HepG2 (cell line): ENCODE data around the gene DIPK1B. TPM values are rescaled to one million over a fixed set of nuclear protein-coding genes. Genes with fewer than 3 reads are reported as not detected.

Experiments
- NR1H2 ChIP-seq: sonication (generic); formaldehyde crosslinking; IDR thresholded peaks from 2 replicates; pipeline ENCODE4 v1.8.1; 2022; ENCODE audit warnings: low read depth, missing genetic modification reagents, borderline replicate concordance
- NR2F6 ChIP-seq, 2 experiments: IDR thresholded peaks; 2 replicates each; pipeline ENCODE4 v1.6.1; 2016; ENCODE audit warnings: antibody characterized with exemption in 1 of 2, mild to moderate bottlenecking in 1 of 2
- ZMAT3 ChIP-seq: sonication (generic); formaldehyde crosslinking; conservative IDR thresholded peaks from 2 replicates; pipeline ENCODE4 v1.7.0; 2021; ENCODE audit warnings: missing genetic modification reagents
- ZNF672 ChIP-seq: sonication (generic); formaldehyde crosslinking; IDR thresholded peaks from 2 replicates; pipeline ENCODE4 v1.8.1; 2022; ENCODE audit warnings: missing genetic modification reagents
- ZNF788 ChIP-seq: sonication (generic); formaldehyde crosslinking; IDR thresholded peaks from 2 replicates; pipeline ENCODE4 v1.5.0; 2020; ENCODE audit warnings: mild to moderate bottlenecking, missing genetic modification reagents, borderline replicate concordance
- ZSCAN29 ChIP-seq: sonication (generic); formaldehyde crosslinking; conservative IDR thresholded peaks from 2 replicates; pipeline ENCODE4 v1.4.0; 2020; ENCODE audit warnings: mild to moderate bottlenecking, missing genetic modification reagents
- polyA plus RNA-seq, 8 experiments: library from polyadenylated mRNA; depleted of rRNA in 3 of 8; stranded (reverse) in 7 of 8; unstranded in 1 of 8; fragments of >200 nt; fragmentation: Illumina TruSeq in 4 of 8; extraction: Trizol in 4 of 8; gene quantifications; 2 replicates each; pipeline versions ENCODE4 v1.2.1 to v1.2.3, GENCODE V29; 2011 to 2016; ENCODE audit warnings: low read depth in 4 of 8, missing spikeins in 1 of 8, mixed read lengths in 1 of 8; ENCODE audit not compliant: insufficient read depth in 1 of 8
- total RNA-seq, 5 experiments: library from RNA; depleted of rRNA; stranded (reverse); fragments of >200 nt; fragmentation: Illumina TruSeq; extraction: Trizol; gene quantifications; 2 replicates each; pipeline ENCODE4 v1.2.3, GENCODE V29; 2016; ENCODE audit warnings: low read depth in 1 of 5
- TF ChIP-seq, protein P1 (sequence below): sonication (generic); formaldehyde crosslinking; IDR thresholded peaks from 2 replicates; pipeline ENCODE4 v1.8.1; 2023; ENCODE audit warnings: mild to moderate bottlenecking, missing genetic modification reagents
- TF ChIP-seq, protein P2 (sequence below): sonication (generic); formaldehyde crosslinking; IDR thresholded peaks from 2 replicates; pipeline ENCODE4 v1.4.0; 2020; ENCODE audit warnings: missing genetic modification reagents, borderline replicate concordance
- TF ChIP-seq, protein P3 (sequence below): sonication (generic); formaldehyde crosslinking; IDR thresholded peaks from 2 replicates; pipeline ENCODE4 v1.4.0; 2020; ENCODE audit warnings: missing genetic modification reagents
- TF ChIP-seq, protein P4 (sequence below): IDR thresholded peaks from 2 replicates; pipeline ENCODE4 v1.6.1; 2018; ENCODE audit warnings: missing genetic modification reagents, mild to moderate bottlenecking, missing compliant biosample characterization
- TF ChIP-seq, protein P5 (sequence below): sonication (generic); formaldehyde crosslinking; IDR thresholded peaks from 2 replicates; pipeline ENCODE4 v1.4.0; 2020; ENCODE audit warnings: mild to moderate bottlenecking, missing genetic modification reagents
- TF ChIP-seq, protein P6 (sequence below): sonication (generic); formaldehyde crosslinking; IDR thresholded peaks from 2 replicates; pipeline ENCODE4 v1.9.0; 2021; ENCODE audit warnings: missing genetic modification reagents, mild to moderate bottlenecking, borderline replicate concordance
- TF ChIP-seq, protein P7 (sequence below): sonication (generic); formaldehyde crosslinking; IDR thresholded peaks from 2 replicates; pipeline ENCODE4 v1.5.0; 2020; ENCODE audit warnings: missing genetic modification reagents, mild to moderate bottlenecking, borderline replicate concordance
- TF ChIP-seq, protein P8 (sequence below): IDR thresholded peaks from 2 replicates; pipeline ENCODE4 v1.6.1; 2018; ENCODE audit warnings: missing genetic modification reagents

The DIPK1B gene
- total and polyA plus RNA-seq, 2 of the 13 experiments (the other 11 are each of a cell fraction or from before 2014, with no cell fraction given): 0.18 to 3.9 TPM

DNA sequence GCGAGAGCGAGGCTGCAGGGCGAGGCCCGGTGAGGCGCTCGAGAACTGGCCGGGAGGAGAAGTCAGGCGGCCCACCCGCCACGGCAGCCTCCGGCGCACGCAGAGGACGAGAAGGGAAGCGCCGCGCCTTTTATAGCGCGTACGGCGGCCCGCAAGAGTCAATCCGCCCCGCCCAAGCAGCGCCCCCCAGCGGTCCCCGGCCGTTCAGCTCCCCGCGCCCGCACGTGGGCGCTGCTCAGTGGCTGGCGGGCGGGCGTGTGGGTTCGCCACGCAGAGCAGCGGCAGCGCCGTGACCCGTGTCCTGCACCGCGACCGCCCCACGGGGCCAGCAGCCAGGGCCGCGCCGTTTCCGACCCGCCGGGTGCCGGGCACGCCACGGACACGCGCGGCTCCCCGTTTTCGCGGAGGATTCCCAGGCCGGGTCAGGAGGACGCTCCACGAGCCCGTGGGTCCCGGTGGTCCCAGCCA, 15.7 kb downstream of the DIPK1B start (continued):
- TF ChIP-seq, protein P1, sequence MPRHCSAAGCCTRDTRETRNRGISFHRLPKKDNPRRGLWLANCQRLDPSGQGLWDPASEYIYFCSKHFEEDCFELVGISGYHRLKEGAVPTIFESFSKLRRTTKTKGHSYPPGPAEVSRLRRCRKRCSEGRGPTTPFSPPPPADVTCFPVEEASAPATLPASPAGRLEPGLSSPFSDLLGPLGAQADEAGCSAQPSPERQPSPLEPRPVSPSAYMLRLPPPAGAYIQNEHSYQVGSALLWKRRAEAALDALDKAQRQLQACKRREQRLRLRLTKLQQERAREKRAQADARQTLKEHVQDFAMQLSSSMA (CRISPR knock-in tag): peak; percentile 21; the same call in 1 of the 2 replicates
- TF ChIP-seq, protein P2, sequence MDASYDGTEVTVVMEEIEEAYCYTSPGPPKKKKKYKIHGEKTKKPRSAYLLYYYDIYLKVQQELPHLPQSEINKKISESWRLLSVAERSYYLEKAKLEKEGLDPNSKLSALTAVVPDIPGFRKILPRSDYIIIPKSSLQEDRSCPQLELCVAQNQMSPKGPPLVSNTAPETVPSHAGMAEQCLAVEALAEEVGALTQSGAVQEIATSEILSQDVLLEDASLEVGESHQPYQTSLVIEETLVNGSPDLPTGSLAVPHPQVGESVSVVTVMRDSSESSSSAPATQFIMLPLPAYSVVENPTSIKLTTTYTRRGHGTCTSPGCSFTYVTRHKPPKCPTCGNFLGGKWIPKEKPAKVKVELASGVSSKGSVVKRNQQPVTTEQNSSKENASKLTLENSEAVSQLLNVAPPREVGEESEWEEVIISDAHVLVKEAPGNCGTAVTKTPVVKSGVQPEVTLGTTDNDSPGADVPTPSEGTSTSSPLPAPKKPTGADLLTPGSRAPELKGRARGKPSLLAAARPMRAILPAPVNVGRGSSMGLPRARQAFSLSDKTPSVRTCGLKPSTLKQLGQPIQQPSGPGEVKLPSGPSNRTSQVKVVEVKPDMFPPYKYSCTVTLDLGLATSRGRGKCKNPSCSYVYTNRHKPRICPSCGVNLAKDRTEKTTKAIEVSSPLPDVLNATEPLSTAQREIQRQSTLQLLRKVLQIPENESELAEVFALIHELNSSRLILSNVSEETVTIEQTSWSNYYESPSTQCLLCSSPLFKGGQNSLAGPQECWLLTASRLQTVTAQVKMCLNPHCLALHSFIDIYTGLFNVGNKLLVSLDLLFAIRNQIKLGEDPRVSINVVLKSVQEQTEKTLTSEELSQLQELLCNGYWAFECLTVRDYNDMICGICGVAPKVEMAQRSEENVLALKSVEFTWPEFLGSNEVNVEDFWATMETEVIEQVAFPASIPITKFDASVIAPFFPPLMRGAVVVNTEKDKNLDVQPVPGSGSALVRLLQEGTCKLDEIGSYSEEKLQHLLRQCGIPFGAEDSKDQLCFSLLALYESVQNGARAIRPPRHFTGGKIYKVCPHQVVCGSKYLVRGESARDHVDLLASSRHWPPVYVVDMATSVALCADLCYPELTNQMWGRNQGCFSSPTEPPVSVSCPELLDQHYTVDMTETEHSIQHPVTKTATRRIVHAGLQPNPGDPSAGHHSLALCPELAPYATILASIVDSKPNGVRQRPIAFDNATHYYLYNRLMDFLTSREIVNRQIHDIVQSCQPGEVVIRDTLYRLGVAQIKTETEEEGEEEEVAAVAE (CRISPR knock-in tag): peak; percentile 71; the same call in 1 of the 2 replicates
- TF ChIP-seq ZNF788 (CRISPR knock-in tag) (peak; percentile 69; the same call in 1 of the 2 replicates), NR2F6 (IDR thresholded peaks at IDR 0.05) (no peak), NR2F6 (CRISPR knock-in tag; IDR thresholded peaks at IDR 0.05) (peak; percentile 61), ZNF672 (CRISPR knock-in tag) (peak; percentile 84; the same call in 1 of the 2 replicates), NR1H2 (CRISPR knock-in tag) (no peak), ZMAT3 (peak; percentile 80; the same call in 1 of the 2 replicates), ZSCAN29 (CRISPR knock-in tag) (no peak)
- TF ChIP-seq, protein P3, sequence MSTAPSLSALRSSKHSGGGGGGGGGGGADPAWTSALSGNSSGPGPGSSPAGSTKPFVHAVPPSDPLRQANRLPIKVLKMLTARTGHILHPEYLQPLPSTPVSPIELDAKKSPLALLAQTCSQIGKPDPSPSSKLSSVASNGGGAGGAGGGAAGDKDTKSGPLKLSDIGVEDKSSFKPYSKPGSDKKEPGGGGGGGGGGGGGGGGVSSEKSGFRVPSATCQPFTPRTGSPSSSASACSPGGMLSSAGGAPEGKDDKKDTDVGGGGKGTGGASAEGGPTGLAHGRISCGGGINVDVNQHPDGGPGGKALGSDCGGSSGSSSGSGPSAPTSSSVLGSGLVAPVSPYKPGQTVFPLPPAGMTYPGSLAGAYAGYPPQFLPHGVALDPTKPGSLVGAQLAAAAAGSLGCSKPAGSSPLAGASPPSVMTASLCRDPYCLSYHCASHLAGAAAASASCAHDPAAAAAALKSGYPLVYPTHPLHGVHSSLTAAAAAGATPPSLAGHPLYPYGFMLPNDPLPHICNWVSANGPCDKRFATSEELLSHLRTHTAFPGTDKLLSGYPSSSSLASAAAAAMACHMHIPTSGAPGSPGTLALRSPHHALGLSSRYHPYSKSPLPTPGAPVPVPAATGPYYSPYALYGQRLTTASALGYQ (CRISPR knock-in tag): peak; percentile 82
- TF ChIP-seq, protein P4, sequence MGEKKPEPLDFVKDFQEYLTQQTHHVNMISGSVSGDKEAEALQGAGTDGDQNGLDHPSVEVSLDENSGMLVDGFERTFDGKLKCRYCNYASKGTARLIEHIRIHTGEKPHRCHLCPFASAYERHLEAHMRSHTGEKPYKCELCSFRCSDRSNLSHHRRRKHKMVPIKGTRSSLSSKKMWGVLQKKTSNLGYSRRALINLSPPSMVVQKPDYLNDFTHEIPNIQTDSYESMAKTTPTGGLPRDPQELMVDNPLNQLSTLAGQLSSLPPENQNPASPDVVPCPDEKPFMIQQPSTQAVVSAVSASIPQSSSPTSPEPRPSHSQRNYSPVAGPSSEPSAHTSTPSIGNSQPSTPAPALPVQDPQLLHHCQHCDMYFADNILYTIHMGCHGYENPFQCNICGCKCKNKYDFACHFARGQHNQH: peak; percentile 83
- TF ChIP-seq, protein P5, sequence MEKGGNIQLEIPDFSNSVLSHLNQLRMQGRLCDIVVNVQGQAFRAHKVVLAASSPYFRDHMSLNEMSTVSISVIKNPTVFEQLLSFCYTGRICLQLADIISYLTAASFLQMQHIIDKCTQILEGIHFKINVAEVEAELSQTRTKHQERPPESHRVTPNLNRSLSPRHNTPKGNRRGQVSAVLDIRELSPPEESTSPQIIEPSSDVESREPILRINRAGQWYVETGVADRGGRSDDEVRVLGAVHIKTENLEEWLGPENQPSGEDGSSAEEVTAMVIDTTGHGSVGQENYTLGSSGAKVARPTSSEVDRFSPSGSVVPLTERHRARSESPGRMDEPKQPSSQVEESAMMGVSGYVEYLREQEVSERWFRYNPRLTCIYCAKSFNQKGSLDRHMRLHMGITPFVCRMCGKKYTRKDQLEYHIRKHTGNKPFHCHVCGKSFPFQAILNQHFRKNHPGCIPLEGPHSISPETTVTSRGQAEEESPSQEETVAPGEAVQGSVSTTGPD (CRISPR knock-in tag): no peak
- TF ChIP-seq, protein P6, sequence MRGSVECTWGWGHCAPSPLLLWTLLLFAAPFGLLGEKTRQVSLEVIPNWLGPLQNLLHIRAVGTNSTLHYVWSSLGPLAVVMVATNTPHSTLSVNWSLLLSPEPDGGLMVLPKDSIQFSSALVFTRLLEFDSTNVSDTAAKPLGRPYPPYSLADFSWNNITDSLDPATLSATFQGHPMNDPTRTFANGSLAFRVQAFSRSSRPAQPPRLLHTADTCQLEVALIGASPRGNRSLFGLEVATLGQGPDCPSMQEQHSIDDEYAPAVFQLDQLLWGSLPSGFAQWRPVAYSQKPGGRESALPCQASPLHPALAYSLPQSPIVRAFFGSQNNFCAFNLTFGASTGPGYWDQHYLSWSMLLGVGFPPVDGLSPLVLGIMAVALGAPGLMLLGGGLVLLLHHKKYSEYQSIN (CRISPR knock-in tag): no peak
- TF ChIP-seq, protein P7, sequence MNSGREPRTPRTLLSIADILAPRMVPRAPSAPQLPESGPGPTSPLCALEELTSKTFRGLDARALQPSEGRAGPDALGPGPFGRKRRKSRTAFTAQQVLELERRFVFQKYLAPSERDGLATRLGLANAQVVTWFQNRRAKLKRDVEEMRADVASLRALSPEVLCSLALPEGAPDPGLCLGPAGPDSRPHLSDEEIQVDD (CRISPR knock-in tag): no peak
- TF ChIP-seq, protein P8, sequence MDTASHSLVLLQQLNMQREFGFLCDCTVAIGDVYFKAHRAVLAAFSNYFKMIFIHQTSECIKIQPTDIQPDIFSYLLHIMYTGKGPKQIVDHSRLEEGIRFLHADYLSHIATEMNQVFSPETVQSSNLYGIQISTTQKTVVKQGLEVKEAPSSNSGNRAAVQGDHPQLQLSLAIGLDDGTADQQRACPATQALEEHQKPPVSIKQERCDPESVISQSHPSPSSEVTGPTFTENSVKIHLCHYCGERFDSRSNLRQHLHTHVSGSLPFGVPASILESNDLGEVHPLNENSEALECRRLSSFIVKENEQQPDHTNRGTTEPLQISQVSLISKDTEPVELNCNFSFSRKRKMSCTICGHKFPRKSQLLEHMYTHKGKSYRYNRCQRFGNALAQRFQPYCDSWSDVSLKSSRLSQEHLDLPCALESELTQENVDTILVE (CRISPR knock-in tag): peak; percentile 80; the same call in 1 of the 2 replicates
